HG03039 (cell line): ENCODE data around the gene SH2D2A.
A peak's percentile ranks its signal among the peaks of the same experiment; 100 is the strongest.

Experiments
- ATAC-seq: cut with Tn5 transposase; IDR thresholded peaks from one replicate; pipeline ENCODE4 v1.9.1; 2021; ENCODE audit warnings: mild to moderate bottlenecking, moderate library complexity; ENCODE audit not compliant: unreplicated experiment

SH2D2A gene

GRCh38 chr1:156848461-156849150 is 32.0 kb upstream of the SH2D2A start:
- ATAC-seq, result no peak

GRCh38 chr1:156847591-156848460 is 31.2 kb upstream of the SH2D2A start:
- no peak for ATAC-seq

- ATAC-seq, result no peak
Measured at GRCh38 chr1:156846643-156847042, 30.0 kb upstream of the SH2D2A start.

- no peak for ATAC-seq
Measured at GRCh38 chr1:156845953-156846545, 29.4 kb upstream of the SH2D2A start.

- no peak for ATAC-seq
Measured at GRCh38 chr1:156845055-156845952, 28.7 kb upstream of the SH2D2A start.

GRCh38 chr1:156844638-156845037 is 28.0 kb upstream of the SH2D2A start:
- no peak for ATAC-seq

- no peak for ATAC-seq
Measured at GRCh38 chr1:156844102-156844501, 27.5 kb upstream of the SH2D2A start.

GRCh38 chr1:156842618-156843300 is 26.1 kb upstream of the SH2D2A start:
- ATAC-seq, result no peak

GRCh38 chr1:156841295-156841855 is 24.7 kb upstream of the SH2D2A start:
- ATAC-seq, result no peak

- no peak for ATAC-seq
Measured at GRCh38 chr1:156840898-156841279, 24.2 kb upstream of the SH2D2A start.

GRCh38 chr1:156840186-156840897 is 23.7 kb upstream of the SH2D2A start:
- no peak for ATAC-seq

- no peak for ATAC-seq
Measured at GRCh38 chr1:156839426-156840109, 22.9 kb upstream of the SH2D2A start.

- ATAC-seq, result no peak
Measured at GRCh38 chr1:156838972-156839371, 22.3 kb upstream of the SH2D2A start.

GRCh38 chr1:156836892-156837291 is 20.2 kb upstream of the SH2D2A start:
- ATAC-seq, result no peak

- ATAC-seq, result peak; percentile 42
Measured at GRCh38 chr1:156836041-156836654, 19.5 kb upstream of the SH2D2A start.

GRCh38 chr1:156834322-156834721 is 17.7 kb upstream of the SH2D2A start:
- ATAC-seq, result no peak

- no peak for ATAC-seq
Measured at GRCh38 chr1:156833603-156834002, 17.0 kb upstream of the SH2D2A start.

GRCh38 chr1:156832434-156832833 is 15.8 kb upstream of the SH2D2A start:
- no peak for ATAC-seq
